COLO668 (cell line): ENCODE measurements around the gene NAT8.
"Not testable (repeated sequence)": the region's sequence is repeated elsewhere in the genome, so short reads cannot be mapped to it uniquely, and the experiment has no call there.

ENCODE experiments used
- DNase-seq: peaks from one replicate; lab custom pipeline; 2025; ENCODE audit not compliant: unreplicated experiment; lab: John Stamatoyannopoulos, UW

NAT8 gene

GRCh38 chr2:73642338-73643018 is at the start of gene NAT8:
Gene NAT8 (minus strand): TSS chr2:73642422. CDS start chr2:73641628, 794 bp downstream.
- DNase-seq: no peak

- DNase-seq: peak; percentile 10
Observed at GRCh38 chr2:73690372-73691088, 48.3 kb upstream of the NAT8 start.

GRCh38 chr2:73688494-73688893 is 46.3 kb upstream of the NAT8 start:
- DNase-seq: not testable (repeated sequence)

DNA sequence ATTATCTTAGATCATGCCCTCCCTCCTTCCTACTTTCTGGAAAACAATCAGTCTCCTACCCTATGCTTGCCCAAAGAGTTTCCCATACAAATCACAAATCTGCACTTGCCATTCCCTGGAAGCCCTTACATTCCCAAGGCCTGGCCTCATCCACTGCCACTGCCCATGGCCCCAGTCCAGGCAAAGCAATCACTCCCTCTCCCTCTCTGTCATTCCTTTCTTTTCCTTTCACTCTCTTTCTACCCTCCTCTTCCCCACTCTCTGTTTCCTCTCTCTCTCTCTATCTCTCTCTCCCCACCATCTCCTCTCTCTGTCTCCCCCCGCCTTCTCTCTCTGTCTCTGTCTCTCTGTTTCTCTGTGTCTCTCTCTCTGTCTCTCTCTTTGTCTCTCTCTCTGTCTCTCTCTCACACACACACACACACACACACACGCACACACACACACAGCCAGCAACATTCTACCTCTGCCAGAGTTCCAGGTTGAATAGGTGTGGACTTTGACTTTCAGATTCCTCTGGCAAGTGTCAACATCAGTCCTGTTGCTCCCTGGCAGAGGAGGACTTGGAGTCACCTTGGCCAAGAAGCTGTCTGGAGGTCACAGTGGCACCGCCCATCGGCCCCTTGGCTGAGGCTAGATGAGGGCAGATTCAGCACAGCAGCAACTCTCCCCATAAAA is 43.7 kb upstream of the NAT8 start:
- DNase-seq: no peak

DNA sequence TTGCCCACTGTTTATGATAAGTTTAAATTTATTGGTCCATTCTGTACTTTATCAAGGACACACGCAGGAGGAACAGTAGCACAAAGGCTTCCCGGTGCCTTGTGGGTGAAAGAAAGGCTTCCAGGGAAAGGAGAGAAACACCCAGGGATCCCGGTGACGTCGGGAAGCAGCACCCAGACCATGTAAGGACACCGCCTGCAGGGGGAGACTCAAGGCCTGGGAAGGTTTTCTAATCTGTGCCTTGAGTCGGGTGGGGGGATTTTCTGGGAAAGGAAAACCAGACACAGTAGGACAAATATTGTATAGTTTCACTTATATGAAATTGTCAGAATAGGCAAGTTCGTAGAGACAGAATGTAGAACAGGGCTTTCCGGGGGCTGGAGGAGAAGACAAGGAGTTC is 42.7 kb upstream of the NAT8 start:
- DNase-seq: not testable (repeated sequence)

DNA sequence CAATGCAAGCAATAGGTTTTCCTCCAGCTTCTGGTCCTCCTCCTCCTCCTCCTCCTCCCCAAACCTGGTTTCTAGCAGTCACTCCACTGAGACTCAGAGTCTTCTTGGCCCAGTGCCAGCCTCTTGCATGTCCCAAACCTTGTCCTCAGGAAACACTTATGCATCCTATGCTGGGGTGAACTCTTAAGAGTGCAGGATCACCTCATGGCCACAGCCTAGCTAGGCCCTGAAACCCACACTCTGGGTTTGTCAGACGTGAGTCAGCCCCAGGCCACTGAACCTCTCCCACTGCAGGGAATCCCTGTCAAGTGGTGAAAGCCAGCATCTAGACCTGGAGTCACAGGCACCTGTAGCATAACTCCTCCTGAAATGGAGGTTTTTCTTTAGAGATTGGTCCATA is 42.1 kb upstream of the NAT8 start:
- DNase-seq: not testable (repeated sequence)

DNA sequence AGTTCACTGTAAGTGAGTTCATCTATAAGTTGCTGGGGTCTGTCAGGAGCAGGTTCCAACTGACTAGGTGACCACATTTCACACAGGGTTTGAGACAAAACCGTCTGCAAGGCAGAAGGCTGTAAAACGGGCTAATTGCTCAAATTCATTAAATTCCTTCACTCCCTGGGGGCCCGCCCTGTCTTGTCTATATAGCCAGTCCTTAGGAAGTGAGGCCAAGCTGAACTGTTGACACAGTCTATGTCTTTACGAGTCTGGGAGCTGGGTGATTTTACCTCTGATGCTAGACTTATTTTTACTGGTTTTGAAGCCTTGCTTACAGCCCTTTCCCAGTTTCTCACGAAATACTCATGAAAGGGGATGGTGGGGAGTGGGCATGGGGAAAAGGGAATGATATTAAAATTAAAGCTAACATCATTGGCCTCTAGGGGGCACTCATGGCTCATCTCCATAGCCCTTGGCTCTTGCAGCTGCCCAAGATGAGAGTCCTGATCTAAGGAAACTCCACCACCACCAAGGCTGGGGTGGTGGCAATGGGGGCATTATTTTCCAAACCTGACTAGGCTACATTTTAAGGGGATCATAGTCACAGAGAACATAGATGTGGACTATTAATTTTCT is 37.8 kb upstream of the NAT8 start:
- peak; percentile 33 for DNase-seq

GRCh38 chr2:73679237-73679636 is 37.0 kb upstream of the NAT8 start:
- not testable (repeated sequence) for DNase-seq

DNA sequence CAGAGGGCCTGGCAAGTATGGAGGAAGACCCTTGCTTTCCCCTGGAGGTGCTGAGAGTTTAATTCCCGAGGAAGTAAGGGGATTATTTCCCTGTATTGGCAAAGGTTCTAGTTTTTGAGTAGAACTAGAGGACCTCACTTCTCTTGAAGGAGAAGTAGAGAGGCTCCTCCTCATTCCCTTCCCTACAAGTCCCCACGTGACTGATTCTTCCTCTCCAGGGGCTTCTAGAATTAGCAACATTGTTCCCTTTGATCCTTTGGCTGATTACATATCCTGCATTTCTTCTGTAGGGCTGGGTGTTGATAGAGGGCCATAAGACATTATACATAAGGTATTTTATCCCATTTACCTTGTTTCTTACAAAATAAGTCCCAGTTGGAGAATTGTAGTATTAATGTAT is 35.8 kb upstream of the NAT8 start:
- DNase-seq: not testable (repeated sequence)

DNA sequence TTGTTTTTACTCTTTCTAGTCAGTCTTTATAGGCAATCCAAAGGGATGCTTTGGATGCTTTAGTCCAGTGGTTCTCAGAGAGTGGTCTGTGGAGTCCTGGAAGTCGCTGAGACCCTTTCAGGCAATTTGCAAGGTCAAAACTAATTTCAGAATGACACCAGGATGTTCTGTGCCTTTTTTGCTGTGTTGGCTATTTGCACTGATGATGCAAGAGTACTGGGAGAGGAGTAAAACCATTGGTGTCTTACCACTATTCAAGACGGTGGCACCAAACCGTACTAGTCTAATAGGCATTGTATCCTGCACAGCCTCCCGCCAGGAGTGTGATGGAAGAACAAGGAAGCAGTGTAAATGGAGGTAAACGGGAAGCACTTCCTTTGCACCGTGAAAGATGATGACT is 34.0 kb upstream of the NAT8 start:
- DNase-seq: not testable (repeated sequence)

GRCh38 chr2:73674696-73675157 is 32.5 kb upstream of the NAT8 start:
- DNase-seq: not testable (repeated sequence)

DNA sequence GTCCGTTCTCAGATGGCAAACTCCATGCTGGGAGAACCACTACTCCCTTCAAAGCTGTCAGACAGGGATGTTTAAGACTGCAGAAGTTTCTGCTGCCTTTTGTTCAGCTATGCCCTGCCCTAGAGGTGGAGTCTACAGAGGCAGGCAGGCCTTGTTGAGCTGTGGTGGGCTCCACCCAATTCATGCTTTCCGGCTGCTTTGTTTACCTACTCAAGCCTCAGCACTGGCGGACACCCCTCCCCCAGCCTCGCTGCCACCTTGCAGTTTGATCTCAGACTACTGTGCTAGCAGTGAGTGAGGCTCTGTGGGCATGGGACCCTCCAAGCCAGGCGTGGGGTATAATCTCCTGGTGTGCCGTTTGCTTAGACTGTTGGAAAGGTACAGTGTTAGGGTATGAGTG is 27.8 kb upstream of the NAT8 start:
- DNase-seq: not testable (repeated sequence)

DNA sequence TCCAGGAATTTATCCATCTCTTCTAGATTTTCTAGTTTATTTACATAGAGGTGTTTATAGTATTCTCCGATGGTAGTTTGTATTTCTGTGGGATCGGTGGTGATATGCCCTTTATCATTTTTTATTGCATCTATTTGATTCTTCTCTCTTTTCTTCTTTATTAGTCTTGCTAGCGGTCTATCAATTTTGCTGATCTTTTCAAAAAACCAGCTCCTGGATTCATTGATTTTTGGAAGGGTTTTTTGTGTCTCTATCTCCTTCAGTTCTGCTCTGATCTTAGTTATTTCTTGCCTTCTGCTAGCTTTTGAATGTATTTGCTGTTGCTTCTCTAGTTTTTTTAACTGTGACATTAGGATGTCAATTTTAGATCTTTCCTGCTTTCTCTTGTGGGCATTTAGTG is 25.0 kb upstream of the NAT8 start:
- DNase-seq: not testable (repeated sequence)

DNA sequence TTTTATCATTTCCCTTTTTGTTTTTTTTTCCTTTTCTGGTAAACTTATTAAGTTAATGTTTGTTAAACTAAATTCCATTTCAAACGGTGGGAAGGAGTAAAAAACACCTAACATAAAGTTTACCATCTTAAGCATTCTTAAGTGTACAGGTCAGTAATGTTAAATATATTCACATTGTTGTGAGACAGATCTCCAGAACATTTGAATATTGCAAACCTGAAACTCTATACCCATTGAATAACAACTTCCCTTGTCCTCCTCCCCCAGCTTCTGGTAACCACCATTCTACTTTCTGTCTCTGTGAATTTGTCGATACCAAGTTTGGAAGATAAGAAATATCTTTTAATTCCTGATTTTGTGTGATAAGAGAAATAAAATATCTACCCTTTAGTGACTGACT is 12.0 kb upstream of the NAT8 start:
- no peak for DNase-seq

DNA sequence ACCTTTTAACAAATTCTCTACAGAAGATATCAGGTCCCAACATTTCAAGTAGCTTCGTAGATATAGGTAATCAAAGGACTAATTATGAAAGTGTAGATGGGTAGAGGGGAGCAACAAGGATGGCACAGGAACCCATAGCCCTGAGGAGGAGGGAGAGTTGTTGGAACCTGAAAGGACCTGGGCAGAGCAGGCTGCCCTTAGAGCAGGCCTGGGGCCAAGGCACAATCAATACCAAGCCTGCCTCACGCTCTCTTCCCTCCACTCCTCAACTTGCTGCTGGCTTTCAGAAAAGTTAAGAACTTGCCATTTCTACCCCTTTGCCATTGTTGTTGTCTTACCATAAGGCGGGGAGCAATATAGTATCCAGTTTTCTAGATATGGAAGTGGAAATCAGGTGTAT is 10.1 kb upstream of the NAT8 start:
- DNase-seq: no peak

DNA sequence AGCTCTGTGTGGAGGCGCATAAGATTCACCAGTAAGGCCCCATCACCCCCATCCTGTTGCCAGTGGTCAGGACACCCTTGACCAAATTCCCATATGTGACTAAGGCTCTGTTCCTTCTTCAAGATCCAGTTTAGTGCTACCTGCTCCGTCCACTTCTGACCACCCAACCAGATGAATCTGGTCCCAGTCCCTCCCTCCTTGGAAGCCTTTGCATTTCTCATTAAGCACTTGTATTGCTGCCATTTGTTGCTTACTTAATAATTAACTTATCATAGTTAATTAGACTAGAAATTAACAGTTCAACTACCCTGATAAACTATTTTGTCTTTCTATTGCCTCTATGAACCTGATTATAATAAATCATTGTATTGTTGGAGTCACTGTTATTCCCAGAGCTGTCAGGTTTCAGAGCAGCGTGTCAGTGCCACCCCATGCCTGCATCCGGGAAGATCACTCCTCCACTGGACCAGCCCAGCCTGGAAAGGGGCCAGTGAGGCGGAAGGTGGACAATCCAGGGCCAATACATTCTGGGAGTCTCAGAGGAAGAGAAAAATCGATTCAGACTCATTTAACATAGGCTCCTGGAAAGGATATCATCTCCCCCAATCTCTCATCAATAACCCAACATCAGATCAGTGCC is 9.5 kb upstream of the NAT8 start:
- DNase-seq: no peak

- DNase-seq: not testable (repeated sequence)
Observed at GRCh38 chr2:73647690-73648089, 5.5 kb upstream of the NAT8 start.

- DNase-seq: no peak
Observed at GRCh38 chr2:73641767-73642062, 507 bp downstream of the NAT8 start.

- no peak for DNase-seq
Observed at GRCh38 chr2:73640946-73641766, 1.1 kb downstream of the NAT8 start.

DNA sequence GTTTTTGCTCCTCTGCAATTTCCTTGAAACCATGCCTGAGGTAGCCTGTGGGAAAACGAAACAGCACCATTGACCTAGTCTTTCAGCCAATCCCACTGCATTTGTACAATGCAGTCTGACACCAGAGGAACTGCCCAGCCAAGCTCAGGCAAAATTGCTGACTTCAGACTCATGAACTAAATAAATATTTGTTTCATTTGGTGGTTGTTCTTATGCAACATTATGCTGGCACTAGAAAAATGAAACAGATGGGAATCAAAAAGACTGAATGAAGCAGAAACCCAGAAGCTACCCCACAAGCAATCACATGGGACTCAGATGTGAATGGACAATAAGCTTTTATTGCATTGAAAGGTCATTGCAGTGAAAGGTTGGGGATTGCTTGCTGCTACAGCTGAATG is 1.7 kb downstream of the NAT8 start:
- DNase-seq: no peak
